Measurements from ENCODE around the gene TIMM22. TPM values are rescaled to one million over a fixed set of nuclear protein-coding genes. Genes with fewer than 3 reads are reported as not detected.

The TIMM22 gene
- total RNA-seq, 1 experiment from 2014 or later: 14.0 TPM

DNA sequence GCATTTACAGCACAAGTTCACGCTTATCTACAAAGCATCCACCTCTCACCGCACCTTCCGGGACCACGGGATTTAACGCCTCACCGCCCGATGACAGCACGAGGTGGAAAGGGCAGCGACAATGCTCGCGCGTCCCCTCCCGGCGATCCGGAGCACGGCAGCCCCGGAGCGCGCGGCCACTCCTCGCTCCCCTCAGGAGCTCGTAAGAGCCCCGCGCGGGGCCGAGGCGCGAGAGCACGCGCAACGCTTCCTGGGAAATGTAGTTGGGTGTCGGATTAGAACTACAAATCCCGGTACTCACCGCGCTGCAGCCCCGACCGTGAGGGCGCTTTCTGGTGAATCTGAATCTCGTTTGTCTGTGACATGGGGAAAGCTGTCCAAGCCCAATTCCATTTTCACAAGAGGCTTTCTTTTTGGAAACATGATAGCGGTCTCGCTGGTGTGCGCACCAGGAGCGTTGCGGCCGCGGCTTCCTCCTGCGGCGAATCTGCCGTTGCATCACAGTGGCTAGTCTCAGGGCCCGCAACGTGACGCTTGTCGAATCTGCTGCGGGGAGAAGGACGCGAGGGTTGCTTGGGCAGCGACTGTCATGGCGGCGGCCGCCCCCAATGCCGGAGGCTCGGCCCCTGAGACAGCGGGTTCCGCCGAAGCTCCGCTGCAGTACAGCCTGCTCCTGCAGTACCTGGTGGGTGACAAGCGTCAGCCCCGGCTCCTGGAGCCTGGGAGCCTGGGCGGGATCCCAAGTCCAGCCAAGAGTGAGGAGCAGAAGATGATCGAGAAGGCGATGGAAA lies at the start of gene TIMM22 (continued):
- TF ChIP-seq, protein P1, sequence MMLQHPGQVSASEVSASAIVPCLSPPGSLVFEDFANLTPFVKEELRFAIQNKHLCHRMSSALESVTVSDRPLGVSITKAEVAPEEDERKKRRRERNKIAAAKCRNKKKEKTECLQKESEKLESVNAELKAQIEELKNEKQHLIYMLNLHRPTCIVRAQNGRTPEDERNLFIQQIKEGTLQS (IDR thresholded peaks at IDR 0.05): no peak
- TF ChIP-seq EGR1 (IDR thresholded peaks at IDR 0.05; ENCODE audit: low read depth): peak; percentile 73

DNA sequence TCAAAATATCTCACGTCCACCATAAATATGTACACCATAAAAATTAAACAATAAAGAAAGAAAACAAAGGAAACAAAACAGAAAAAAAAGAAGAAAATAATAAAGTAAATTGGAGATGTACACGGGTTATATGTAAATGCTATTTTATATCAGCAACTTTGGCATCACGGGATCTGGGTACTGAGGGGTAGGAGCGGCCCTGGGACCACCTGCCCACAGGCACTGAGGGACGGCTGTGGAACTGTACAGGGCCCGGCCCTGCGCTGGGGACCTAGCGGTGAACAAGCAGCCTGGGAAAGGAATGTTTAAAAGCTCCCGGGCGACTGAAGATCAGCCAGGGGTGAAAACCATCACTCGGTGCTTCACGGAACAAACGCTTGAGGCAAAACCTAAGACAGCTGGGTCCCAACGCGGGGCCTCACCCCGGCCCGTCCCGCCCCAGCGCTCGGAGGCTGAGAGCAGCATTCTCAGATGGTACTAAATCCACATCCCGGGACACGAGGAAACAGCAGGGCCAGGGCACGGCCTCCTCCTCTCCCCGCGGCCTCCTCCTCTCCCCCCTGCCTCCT lies 48.6 kb upstream of the TIMM22 start:
- H3K9me2 ChIP-seq (ENCODE audit: insufficient read depth): no peaks in the 10 kb centered on the region
- peaks cover 56% of the 10 kb centered on the region for H3K79me2 ChIP-seq (ENCODE audit: insufficient read depth, low read length)
- H3K4me3 ChIP-seq (replicated peaks in 1 of 2; ENCODE audit: low read depth in 1 of 2, low read length in 2 of 2): no peak overlapping the region
- ChIA-PET POLR2A (no interaction called here), RAD21 (ENCODE audit: low non-redundant PET in 1 of 2, low total read pairs in 2 of 2, uncharacterized antibody in 2 of 2, unreplicated experiment in 2 of 2) (no interaction called here), CTCF (no interaction called here)
- peaks cover 4% of the 10 kb centered on the region for H4K20me1 ChIP-seq (ENCODE audit: insufficient read depth)
- H3K27me3 ChIP-seq (ENCODE audit: insufficient read depth, low read length): no peaks in the 10 kb centered on the region
- intact Hi-C loops (cut with micrococcal nuclease): no loop called here
- H3K27ac ChIP-seq (ENCODE audit: low read depth, low read length): no peak overlapping the region
- H3K9me3 ChIP-seq (ENCODE audit: control insufficient read depth in 1 of 2, insufficient read depth in 1 of 2, low read depth in 1 of 2, low read length in 2 of 2): no peaks in the 10 kb centered on the region
- TF ChIP-seq ZNF274 (IDR thresholded peaks at IDR 0.05; ENCODE audit: low read depth, low read length) (no peak), EGR1 (IDR thresholded peaks at IDR 0.05; ENCODE audit: low read depth) (no peak), YY1 (IDR thresholded peaks at IDR 0.05; ENCODE audit: extremely low read depth, insufficient replicate concordance, low read depth, low read length) (no peak), EZH2phosphoT487 (IDR thresholded peaks at IDR 0.05; ENCODE audit: borderline replicate concordance) (no peak)
- TF ChIP-seq, protein P1 (IDR thresholded peaks at IDR 0.05): no peak
- no peak overlapping the region for H2AFZ ChIP-seq (ENCODE audit: low read depth, low read length, poor library complexity, severe bottlenecking)
- BruUV-seq (replicated peaks): no TSS peak
- no peaks in the 10 kb centered on the region for H3K36me3 ChIP-seq (ENCODE audit: control insufficient read depth in 1 of 2, insufficient read depth in 2 of 2, low read length in 2 of 2)
- DNase-seq (ENCODE audit: low read depth, low spot score): no peak
- no peak overlapping the region for H3K9ac ChIP-seq (ENCODE audit: low read length)
- ATAC-seq: no peak
- H3K4me2 ChIP-seq (ENCODE audit: low read length): no peak overlapping the region
- peaks cover 6 to 21% of the 10 kb centered on the region in 2 experiments for H3K4me1 ChIP-seq (ENCODE audit: control insufficient read depth in 1 of 2, insufficient read depth in 2 of 2, low read length in 2 of 2)

All from HCT116 (cell line).